ENCODE results near the gene DDX4. TPM values are rescaled to one million over a fixed set of nuclear protein-coding genes. Genes with fewer than 3 reads are reported as not detected.
"Not testable (repeated sequence)": the region's sequence is repeated elsewhere in the genome, so short reads cannot be mapped to it uniquely, and the experiment has no call there.

Gene DDX4
- total RNA-seq, 1 experiment from 2014 or later: 0.24 TPM

DNA sequence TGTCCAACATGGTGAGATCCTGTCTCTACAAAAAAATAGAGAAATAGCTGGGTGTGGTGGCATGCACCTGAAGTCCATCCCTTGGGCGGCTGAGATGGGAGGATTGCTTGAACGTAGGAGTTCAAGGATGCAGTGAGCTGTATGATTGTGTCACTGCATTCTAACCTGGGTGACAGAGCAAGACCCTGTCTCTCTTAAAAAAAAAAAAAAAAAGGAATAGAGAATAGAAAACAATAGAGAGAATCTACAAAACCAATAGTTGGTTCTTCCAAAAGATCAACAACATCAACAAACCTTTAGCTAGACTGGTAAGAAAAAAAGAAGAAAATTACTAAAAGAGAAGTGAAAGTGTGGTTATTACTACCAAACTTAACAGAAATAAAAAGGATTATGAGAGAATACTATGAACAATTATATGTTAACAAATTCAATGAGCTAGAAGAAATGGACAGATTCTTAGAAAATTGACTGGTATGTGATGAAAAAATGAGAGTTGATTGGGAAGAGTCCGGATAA, 17.6 kb upstream of the DDX4 start:
- DNase-seq (ENCODE audit: low read depth): no peak

DNA sequence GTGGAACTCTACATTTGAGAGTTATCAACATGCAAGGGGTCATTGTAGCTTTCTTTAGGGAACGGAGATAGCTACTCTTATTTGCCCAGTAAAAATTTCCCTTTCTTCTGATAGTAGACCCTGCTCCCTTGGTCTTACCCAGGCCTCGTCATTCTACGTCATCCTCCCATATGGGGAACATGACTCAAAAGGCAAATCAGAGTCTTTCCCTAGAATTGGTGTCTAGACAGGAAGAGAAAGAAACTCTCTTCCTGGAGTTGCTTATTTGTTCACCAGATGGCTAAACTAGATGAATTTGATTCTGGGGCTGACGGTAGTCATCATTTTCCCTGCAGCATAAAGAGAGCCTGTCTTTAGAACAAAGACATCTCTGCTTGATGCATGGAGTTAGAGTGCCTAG, 13.6 kb upstream of the DDX4 start:
- DNase-seq (ENCODE audit: low read depth): peak; percentile 40

DNA sequence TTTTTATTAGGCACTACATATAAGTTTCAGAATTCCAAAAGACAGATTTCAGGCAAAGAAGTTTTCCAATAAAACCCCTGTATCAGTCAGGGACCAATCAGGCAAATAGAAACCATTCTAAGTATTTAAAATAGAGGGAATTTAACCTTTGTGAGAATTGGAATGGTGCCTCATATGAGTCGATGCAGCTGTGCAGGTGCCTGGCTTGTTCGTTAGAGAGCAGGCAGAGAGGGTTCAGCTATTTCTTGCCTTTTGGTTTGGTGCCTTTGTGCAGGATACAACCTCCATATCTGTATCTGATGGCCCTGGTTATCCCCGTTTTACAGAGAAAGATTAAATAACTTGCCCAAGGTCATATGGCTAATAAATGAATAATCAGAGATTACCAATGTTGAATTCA, 6.0 kb upstream of the DDX4 start:
- no peak for DNase-seq (ENCODE audit: low read depth)

DNA sequence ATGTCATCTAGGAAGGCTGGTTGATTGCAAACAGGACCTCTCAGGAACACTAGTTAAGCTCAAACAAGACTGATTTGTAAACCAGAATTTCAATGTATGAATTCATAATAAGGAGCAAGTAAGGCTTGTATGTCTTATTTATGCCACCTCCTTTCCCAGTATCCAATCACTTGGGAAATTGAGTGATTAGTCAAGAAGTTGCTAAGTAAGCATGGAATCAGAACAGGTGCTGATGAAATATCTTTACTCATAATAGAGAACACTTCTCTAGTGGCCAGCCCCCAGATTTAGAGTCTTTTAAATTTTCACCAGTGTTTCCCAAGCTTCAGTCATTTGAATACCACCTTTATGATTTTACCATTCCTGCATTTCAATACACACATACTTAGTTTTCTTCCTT, 5.3 kb upstream of the DDX4 start:
- no peak for DNase-seq (ENCODE audit: low read depth)

DNA sequence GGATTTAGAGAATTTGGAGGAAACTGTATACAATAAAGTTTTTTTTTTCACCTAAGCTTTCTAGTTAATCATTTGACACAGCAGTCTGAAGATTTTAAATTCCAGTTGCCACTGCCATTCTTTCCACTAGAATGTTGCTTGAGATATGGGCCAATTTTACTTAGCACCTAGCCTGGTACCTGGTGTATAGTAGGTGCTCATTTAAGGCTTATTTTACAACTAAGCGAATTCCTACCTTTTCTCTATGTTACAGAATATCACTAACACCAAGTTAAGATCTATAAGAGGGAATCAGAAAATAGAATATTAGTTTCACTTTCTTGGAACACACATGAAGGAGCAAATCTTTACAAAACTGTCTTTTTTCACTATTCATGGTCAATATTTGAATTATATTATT, 3.2 kb upstream of the DDX4 start:
- DNase-seq (ENCODE audit: low read depth): no peak

DNA sequence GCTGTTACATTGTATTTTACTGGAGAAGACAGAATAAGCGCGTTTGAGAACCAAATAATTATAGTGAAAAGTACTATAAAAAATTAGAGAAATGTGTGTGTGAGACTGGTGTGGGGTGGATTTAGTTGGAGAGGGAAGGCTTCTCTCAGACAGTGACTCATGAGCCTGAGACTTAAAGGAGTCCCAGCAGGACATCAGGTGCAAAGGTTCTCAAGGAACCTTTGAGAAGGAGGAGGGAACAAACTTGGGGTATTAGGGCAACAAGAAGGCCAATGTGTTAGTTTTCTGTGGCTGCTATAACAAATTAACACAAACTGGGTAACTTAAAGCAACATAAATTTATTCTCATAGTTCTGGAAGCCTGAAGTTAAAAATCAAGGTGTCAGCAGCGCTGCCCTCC, 4.9 kb downstream of the DDX4 start:
- DNase-seq (ENCODE audit: low read depth): peak; percentile 9

DNA sequence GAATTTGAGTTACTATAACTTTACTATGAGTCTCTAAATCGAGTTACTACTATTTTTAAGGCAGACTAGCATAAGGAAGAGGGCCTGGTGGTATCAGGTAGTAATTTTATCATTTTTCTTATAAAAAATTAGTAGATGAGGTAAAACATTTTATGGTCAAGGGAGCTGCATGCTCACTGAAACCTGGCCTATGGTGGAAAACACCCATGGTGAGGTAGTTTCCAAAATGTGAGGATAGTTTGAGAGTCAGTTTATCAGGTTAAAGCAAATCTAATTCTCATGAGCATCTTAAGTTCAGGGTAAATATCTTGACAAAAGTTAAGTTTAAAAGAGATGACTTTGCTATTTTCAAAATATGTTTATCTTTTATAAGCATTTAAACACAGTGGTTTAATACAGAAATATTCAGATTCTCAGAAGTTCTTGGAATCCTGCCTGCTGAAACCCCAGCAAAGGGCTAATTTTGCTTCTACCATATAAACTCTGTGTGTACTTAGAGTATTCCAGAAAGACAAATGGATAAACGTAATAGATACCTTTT, 10.0 kb downstream of the DDX4 start:
- DNase-seq (ENCODE audit: low read depth): no peak

DNA sequence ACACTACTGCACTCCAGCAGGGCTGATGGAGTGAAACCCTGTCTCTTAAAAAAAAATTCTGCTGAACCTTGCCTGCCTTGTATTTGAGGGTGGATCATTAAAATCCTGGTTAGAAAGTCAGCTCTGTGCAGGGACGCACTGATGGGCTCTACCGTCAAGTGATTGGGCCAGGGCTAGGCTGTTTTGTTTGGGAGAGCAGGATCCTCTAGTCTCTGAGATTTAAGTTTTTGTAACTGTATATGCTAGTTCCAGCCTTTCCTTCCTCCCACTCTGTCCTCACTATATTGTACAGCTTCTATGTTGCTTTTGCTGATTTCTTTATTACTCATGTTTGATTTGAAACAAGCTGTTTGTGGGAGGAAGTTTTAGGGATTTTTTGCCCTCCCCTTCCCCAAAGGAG, 11.5 kb downstream of the DDX4 start:
- no peak for DNase-seq (ENCODE audit: low read depth)

DNA sequence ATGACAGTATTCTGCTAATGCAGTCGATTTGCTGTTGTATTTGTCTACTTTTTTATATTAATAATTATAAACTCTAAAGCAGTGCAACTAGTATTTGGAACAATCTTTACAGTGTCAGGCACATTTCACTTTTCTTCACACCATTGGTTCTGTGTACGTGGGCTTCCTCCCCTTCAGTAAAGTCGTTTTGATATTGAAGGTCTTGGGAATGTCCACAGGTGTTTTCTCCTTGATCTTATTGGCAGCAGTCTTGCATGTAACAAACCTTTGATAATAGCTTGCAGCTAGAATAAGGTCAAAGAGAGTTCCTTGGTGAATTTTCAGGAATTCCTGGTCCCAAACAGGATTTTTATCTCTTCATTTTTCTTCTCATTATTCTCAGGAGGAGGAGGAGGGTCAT, 12.2 kb downstream of the DDX4 start:
- no peak for DNase-seq (ENCODE audit: low read depth)

DNA sequence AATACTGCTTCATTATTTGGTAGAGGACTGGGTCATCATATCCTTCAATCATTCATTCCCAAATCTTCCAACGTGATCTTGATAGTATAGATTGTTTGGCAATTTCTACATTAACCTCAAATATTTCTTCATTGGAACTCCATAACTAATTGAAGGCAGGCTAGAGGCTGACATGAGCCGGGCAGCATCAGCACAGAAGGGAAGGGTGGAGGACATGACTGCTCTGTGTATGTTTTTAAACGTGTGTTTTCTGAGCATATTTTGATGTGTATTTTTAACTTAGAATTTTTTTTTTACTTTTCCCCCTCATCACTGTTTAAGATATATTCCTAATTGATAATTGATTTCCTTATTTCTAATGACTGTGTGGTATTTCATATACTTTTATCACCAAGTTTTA, 12.6 kb downstream of the DDX4 start:
- no peak for DNase-seq (ENCODE audit: low read depth)

DNA sequence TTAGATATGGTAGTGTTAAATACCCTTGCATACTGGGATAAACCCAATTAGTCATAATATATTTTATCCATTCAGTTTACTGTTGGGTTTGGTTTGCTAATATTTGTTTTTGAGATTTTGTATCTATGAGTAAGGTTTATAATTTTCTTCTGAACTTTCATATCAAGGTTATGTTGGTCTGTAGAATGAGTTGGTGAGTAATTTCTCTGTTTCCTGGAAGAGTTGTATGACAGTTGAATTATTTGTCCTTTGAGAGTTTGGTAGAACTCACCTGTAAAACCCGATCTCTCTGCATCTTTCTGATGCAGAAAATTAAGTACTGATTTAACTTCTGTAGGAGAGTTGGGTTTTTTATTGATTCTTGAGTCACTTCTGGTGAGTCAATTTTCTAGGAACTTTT, 20.4 kb downstream of the DDX4 start:
- no peak for DNase-seq (ENCODE audit: low read depth)

DNA sequence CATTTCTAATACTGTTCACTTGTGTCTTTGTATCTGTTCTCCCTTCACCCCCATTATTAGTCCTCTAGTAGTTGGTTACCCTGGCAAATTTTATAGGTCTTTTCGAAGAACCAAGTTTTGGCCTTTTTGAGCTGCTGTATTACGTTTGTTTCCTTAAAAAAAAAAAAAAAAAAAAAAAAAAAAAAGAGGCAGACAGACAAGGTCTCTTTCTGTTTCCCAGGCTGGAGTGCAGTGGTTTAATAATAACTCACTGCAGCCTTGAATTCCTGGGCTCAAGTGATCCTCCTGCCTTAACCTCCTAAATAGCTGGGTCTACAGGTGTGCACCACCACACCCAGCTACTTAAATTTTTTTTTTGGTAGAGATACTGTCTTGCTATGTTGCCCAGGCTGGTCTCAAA, 20.9 kb downstream of the DDX4 start:
- no peak for DNase-seq (ENCODE audit: low read depth)

DNA sequence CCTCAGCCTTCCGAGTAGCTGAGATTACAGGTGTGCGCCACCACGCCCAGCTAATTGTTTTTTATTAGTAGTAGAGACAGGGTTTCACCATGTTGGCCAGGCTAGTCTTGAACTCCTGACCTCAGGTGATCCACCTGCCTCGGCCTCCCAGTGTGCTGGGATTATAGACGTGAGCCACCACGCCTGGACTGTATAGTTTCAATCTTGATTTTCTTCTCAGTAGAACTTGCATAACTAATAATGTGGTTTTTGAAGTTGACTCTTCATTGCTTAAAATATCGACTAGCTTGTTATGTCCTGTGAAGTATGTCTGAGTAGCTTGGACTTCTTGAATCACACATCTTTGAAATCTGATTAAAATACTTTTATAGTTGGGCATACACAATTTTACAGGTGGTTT, 23.9 kb downstream of the DDX4 start:
- DNase-seq (ENCODE audit: low read depth): not testable (repeated sequence)

DNA sequence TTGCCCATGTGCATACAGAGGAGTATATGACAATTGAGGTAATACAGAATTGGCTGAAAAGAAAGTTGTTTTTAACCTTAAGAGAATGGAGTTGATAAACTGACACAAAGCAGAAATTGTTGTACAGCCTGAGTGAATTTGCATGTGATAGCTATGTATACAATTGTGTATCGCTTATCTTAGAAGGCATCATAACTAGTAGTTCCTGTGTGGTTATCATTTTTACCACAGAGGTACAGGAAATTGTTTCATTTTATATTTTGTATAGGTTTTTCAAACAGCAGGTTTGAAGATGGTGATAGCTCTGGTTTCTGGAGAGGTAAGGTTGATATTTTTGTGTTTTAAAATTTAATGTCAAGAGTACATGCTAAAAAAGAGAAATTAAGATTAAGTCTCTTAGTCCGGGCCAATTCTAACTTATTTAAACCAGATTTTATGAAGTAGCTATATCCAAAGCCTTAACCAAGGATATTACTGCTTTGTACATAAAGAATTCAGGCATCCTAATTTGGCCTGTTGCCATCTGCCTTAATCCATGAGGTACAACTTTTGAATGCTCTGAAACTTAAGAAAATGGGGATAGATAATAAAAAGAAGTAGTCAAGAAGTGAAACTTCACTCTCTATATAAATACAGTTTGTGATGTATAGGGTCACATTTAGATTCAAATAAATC, 26.0 kb downstream of the DDX4 start:
- DNase-seq (ENCODE audit: low read depth): no peak

DNA sequence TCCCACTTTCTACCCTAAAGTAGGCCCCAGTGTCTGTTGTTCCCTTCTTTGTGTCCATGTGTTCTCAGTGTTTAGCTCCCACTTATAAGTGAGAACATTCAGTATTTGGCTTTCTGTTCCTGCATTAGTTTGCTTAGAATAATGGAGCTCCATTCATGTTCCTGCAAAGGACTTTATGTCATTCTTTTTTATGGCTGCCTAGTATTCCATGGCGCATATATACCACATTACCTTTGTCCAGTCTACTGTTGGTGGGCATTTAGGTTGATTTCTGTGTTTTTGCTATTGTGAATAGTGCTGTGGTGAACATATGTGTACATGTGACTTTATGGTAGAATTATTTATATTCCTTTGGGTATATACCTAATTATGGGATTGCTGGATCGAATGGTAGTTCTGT, 30.4 kb downstream of the DDX4 start:
- no peak for DNase-seq (ENCODE audit: low read depth)

DNA sequence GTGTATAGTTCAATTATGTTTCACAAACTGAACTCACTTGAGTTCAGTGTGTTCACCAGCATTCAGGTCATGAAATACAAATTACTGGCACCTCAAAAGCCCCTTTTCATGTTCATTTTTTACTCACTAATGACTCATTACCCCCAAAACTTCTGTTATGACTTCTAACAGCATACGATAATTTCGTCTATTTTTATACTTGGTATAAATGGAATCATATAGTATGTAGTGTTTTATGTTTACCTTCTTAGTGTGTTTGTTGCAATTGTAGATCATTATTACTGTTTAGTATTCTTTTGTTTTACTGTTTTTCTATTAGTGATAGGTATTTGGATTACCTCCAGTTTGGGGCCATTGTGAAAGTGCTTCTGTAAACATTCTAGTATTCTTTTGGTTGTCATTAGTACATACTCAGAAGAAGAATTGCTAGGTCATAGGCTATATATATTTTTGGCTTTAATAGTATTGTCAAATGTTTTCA, 33.4 kb downstream of the DDX4 start:
- DNase-seq (ENCODE audit: low read depth): no peak

DNA sequence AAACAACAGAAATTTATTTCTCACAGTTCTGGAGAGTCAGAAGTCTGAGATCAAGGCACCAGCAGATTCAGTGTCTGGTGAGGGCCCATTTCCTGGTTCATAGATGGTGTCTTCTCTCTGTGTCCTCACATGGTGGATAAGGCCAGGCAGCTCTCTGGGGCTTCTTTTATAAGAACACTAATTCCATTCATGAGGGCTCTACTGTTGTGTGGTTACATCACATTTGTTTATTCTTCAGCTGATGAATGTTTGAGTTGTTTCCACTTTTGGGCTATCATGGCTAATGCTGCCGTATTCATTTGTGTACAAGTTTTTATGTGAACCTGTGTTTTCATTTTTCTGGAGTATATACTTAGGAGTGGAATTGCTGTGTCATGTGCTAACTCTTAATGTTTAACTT, 35.2 kb downstream of the DDX4 start:
- DNase-seq (ENCODE audit: low read depth): no peak

DNA sequence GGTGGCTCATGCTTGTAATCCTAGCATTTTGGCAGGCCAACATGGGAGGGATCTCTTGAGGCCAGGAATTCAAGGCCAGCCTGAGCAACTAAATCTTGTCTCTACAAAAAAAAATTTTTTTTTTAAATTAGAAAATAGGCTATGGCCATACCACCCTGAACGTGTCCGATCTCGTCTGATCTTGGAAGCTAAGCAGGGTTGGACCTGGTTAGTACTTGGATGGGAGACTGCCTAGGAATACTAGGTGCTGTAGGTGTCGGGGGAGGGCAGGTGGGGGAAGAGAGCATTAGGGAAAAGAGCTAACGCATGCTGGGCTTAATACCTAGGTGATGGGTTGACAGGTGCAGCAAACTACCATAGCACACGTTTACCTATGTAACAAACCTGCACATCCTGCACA, 39.5 kb downstream of the DDX4 start:
- DNase-seq (ENCODE audit: low read depth): no peak

DNA sequence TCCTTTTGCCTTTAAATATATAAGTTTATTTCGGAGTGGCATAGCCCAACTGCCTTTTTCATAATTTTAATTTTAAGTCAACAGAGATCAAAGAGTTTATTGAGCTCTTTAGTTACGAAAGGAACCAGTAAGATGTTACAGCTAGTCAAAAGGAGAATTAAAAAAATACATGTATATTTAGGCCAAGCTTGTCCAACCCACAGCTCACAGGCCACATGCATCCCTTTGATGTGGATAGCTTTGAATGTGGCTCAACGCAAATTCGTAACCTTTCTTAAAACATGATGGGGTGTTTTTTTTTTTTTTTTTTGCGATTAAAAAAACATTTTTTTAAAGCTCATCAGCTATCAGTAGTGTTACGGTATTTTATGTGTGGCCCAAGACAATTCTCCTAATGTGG, 63.1 kb downstream of the DDX4 start:
- DNase-seq (ENCODE audit: low read depth): no peak

DNA sequence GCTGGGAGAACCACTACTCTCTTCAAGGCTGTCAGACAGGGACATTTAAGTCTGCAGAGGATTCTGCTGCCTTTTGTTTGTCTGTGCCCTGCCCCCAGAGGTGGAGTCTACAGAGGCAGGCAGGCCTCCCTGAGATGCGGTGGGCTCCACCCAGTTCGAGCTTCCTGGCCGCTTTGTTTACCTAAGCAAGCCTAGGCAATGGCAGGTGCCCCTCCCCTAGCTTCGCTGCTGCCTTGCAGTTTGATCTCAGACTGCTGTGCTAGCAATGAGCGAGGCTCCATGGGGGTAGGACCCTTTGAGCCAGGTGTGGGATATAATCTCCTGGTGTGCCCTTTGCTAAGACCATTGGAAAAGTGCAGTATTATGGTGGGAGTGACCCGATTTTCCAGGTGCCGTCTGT, 71.0 kb downstream of the DDX4 start:
- DNase-seq (ENCODE audit: low read depth): not testable (repeated sequence)

DNA sequence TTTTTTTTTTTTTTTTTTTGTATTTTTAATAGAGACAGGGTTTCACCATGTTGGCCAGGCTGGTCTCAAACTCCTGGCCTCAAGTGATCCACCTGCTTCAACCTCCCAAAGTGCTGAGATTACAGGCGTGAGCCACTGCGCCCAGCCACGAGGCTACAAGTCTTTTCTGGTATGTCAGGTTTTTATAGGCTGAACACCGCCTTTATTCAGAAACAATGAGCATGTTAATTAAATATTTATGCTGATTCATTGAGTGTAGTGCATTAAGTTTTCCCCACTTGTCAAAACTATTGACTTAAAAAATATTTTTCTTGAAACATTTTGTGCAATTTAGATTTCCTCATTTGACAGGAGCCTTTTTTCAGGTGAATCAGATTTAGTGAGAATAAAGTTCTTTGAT, 78.1 kb downstream of the DDX4 start:
- DNase-seq (ENCODE audit: low read depth): not testable (repeated sequence)

DNA sequence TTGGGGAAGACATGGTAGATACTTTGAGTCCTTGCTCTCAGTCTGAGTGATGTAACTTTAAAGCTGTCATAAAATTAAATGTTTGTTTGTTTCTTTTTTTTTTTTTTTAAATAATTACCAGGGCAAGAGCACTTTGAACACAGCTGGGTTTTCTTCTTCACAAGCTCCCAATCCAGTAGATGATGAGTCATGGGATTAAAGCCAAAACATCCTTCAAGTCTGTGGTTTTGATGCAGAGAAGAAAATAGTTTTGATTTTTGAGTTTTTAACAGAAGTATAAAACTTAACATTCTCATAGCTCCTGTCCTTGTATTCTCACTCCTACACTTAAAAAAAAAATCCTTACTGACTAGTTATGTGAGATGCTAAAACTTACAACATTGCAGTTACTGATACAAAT, 78.5 kb downstream of the DDX4 start:
- peak; percentile 82 for DNase-seq (ENCODE audit: low read depth)

DNA sequence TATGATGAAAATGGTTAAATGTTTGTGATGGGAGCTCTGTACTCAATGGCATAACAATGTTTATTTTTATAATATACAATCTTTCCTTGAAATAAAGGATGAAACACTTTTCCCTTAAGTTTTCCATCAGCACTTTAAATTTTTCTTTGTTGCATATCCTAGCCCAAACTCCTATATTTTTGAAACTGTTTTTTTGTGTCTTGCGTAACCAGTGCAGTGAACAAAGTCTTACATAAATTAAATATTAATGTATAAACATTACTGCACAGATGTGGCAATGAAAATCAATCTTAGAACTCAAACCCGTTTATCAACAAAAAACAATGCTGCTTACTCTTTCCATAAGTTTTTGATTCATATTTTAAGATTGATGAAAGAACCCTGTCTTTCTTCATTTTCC, 79.2 kb downstream of the DDX4 start:
- DNase-seq (ENCODE audit: low read depth): no peak
